Muscle of back (tissue), 11 donors: ENCODE measurements around the gene ARFGEF2. TPM values are rescaled to one million over a fixed set of nuclear protein-coding genes. Genes with fewer than 3 reads are reported as not detected.
"Not testable (repeated sequence)": the region's sequence is repeated elsewhere in the genome, so short reads cannot be mapped to it uniquely, and the experiment has no call there.

ENCODE experiments used
- DNase-seq, 3 donors: peaks; one replicate each; pipeline versions ENCODE4 v3.0.0 to v3.0.0-alpha.2; 2013
- polyA plus RNA-seq, 10 donors: library from polyadenylated mRNA; unstranded; fragments of 120-200 nt; gene quantifications; one replicate each; pipeline ENCODE4 v1.2.1, GENCODE V29; 2013; ENCODE audit not compliant: insufficient read length in 10 of 10

ARFGEF2 gene
- polyA plus RNA-seq, 10 donors: 11.2 to 17.0 (median 14.7) TPM

GRCh38 chr20:48951646-48952045 is 30.1 kb downstream of the ARFGEF2 start:
- no peak for DNase-seq

DNA sequence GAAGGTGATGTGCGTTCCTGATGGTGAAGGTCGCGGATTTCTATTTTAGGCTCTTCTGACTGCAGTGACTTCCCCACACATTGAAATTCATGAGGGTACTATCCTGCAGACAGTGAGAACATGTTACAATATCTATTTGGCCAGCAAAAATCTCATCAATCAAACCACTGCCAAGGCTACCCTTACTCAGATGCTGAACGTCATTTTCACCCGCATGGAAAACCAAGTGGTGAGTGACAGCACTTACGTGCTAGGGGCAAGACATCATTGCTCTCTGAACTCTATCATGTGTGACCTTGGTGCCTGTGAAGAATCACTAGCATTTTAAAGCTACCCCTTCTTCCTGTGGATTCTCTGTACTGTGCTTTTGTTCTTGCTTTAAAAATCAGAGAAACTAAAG is 31.1 kb downstream of the ARFGEF2 start:
- DNase-seq: no peak

- DNase-seq: no peak
Observed at GRCh38 chr20:48953653-48954052, 32.1 kb downstream of the ARFGEF2 start.

DNA sequence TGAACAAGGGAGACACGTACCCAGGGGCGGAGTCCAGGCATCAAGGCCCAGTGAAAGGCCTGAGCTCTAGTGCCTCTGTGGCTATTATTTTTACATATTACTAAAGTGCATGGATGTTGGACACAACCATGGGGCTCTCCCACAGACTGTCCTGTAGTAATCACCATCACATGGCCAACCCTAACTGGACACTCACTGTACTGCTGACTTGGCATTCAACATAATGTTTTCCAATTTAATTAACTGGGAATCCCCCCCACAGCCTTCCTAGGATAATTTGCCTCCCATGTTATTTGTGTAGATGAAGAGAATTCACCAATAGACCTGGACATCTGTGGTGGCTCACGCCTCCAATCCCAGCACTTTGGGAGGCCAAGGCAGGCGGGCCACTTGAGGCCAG is 34.5 kb downstream of the ARFGEF2 start:
- DNase-seq: no peak

DNA sequence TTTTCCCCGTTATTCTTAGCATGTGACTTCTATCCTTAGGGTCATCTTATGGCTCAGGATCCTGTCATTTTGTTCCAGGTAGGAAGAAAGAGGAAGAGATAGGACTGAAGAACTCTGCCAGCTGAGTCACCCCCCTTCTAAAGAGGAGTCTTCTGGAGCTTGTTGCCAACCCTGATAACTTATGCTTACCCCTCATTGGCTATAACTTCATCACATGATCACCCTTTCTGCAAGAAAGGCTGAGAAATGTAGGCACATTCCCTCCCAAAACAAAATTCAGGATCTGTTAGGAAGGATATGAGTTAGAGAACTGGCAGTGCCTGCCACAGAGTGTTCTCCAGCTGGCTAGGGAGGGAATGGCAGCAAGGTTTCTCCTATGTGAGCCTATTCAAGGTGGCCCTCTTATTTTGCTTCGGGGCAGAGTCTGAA is 35.6 kb downstream of the ARFGEF2 start:
- no peak for DNase-seq

DNA sequence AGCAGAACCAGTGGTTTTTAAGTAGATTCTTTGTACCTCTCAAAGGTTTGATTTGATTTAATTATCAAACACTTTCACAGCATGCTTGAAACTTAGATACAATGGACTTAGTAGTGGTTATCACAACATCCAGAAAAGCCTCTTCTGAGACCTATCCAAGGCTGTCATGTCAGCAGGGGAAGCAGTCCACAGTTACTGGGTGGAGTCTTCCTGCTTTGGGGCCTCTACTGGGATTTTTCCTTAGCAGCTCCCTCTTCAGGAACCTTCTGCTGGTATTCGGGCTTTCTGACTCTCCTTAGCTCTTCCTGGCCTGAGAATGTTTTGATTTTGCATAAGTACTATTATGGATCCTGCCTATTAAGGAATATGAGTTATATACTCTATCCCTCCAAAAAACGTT is 36.0 kb downstream of the ARFGEF2 start:
- no peak for DNase-seq

GRCh38 chr20:48958743-48959142 is 37.2 kb downstream of the ARFGEF2 start:
- no peak for DNase-seq

GRCh38 chr20:48959899-48960550 is 38.5 kb downstream of the ARFGEF2 start:
- no peak for DNase-seq

- no peak for DNase-seq
Observed at GRCh38 chr20:48962421-48962820, 40.9 kb downstream of the ARFGEF2 start.

GRCh38 chr20:48962976-48963771 is 41.7 kb downstream of the ARFGEF2 start:
- peak in 1 of 3 donors; percentile 6 for DNase-seq

DNA sequence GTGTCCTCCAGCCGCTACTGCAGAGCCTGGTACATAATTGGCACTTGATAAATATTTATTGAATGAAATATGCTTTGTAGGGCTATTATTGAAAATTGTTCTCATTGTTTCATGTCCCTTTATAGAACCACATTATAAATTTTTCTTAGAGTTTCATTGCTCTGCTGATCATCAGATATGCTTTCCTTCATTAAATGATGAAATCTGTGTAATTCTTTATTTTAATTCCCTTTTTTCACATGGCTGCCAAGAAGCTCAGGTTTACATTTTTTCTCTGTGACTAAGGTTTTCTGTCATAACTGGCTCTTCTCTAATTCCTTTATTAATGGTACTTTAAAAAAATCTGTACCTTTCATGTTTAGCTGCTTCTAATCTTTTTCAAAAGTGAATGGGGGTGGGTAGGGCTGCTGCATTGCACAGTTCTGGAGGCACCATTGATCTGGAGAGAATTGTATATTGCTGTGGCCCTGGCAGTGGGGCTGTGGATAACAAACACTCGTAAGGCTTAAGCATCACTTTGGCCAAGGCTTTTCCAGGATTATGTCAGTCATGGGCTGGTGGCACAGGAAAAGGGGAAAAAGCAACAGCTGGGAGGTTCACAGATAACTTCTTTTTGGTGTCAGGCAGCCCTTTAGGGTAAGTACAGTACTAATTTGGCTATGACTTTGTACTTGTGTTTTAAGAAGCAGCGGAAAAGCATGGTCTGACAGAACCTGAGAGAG is 43.8 kb downstream of the ARFGEF2 start:
- DNase-seq: peak in 1 of 3 donors; percentile 13

DNA sequence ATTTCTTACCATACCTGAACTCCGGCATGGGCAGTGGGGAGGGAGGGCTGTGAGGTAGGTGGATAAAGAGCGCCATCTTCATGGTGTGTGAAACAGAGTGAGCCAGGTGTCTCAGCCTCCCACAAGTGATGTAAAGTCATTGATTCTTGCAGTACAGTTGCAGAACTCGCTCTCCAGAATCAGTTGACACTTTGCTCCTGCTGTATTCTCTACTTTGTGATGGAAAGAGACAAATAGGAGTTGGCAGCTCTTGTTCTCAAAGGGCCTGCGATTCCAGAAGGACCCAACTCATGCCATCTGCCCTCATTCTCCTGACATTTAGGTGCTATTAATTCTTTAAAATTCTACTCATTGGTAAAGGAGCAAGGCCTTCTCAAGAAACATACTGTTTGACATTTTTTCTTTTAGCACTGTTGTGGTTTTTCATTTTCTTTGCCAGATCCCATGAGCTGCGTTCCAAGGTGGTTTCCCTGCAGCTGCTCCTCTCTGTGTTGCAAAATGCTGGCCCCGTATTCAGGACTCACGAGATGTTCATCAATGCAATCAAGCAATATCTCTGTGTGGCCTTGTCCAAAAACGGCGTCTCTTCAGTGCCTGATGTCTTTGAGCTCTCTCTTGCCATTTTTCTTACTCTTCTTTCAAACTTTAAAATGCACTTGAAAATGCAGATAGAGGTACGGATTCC is 49.3 kb downstream of the ARFGEF2 start:
- peak; percentile 10 to 60 (median 14) for DNase-seq

DNA sequence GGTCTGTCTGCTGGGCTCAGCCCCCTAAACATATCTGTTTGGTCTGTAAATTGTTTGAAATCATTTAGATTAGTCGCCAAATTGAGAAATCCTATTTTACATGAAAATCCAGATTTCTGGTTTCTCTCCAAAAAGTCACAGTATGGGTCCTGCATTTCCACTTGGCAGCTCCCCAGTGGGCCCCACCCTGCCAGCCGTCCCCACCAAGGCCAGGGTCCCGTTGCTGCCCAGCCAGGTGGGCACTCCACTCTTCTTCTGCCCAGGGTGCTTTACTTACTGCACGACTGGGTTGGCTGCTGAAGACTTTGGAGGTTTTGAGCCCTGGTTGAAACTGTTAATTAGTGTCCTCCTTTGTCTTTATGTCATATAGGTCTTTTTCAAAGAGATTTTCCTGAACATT is 50.4 kb downstream of the ARFGEF2 start:
- DNase-seq: no peak

DNA sequence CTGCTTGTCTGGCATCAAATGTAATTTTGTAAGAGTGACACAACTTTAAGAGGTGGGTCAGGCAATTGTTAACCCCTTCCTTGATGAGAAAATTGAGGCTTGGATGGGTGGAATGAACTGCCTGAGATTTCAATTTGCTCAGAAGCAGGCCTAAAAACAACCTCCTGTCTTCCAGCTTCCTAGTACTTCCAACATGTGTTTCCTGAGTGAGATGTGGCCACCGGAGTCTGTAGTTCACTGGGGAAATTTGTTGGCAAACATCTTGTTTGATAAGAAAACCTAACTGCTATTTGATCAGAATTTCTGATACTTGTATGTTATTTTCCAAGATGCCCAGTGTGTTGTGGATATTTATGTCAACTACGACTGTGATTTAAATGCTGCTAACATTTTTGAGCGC is 51.3 kb downstream of the ARFGEF2 start:
- DNase-seq: no peak

DNA sequence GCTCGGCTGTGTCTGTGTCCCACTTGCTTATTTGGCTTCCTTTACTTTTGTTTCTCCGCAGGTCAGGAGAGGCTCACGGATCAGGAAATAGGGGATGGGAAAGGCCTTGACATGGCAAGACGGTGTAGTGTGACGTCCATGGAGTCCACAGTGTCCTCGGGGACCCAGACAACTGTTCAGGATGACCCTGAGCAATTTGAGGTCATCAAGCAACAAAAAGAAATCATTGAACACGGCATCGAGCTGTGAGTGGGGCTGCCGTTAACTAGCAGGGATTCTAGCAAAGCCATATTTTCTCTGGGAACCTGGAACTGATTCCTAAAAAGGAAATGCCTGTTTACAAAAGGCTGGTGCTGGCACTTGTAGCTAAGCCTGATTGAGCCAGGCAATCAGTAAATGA is 54.4 kb downstream of the ARFGEF2 start:
- DNase-seq: no peak

GRCh38 chr20:48979980-48980379 is 58.5 kb downstream of the ARFGEF2 start:
- not testable (repeated sequence) for DNase-seq

DNA sequence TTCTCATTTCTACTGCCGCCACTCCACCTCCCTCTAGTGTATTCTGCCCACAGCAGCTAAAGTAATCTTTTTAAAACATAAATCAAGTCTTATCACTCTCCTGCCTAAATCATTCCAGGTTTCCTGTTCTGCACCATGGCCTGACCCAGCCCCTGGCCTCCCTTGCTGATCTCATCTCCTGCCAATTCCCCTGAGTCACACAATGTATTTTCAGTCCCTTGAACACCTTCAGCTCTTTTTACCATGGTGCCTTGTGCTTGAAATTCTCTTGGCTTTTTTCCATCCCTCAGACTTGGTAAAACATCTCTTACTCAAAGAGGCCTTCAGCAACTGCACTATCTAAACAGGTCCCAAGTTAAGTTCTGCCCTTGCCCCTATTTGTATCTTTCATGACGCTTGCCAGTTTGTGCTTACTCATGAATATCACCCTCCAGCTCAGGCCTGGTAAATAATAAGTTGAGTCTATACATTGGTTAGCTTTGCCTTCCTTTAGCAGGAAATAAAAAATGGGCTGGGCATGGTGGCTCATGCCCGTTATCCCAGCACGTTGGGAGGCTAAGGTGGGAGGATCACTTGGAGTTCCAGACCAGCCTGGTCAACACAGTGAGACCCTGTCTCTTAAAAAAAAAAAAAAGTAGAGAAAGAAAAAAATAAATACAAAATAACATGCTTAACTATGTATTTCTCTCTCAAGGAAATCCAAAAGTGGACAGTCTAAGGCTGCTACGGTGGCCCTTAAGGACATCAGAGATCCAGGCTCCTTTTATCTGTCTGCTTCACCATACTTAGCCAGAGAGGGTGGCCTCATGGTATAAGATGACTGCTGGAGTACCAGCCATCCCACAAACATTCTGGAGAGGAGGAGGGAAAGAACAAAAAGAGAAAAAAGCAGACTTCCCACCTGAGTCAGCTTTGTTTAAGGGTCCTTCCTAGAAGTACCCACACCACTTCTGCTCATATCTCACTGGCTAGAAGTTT is 62.2 kb downstream of the ARFGEF2 start:
- peak in 2 of 3 donors; percentile 10 to 49 for DNase-seq

- DNase-seq: no peak
Observed at GRCh38 chr20:48984575-48985219, 63.2 kb downstream of the ARFGEF2 start.

- no peak for DNase-seq
Observed at GRCh38 chr20:48986899-48987298, 65.4 kb downstream of the ARFGEF2 start.

DNA sequence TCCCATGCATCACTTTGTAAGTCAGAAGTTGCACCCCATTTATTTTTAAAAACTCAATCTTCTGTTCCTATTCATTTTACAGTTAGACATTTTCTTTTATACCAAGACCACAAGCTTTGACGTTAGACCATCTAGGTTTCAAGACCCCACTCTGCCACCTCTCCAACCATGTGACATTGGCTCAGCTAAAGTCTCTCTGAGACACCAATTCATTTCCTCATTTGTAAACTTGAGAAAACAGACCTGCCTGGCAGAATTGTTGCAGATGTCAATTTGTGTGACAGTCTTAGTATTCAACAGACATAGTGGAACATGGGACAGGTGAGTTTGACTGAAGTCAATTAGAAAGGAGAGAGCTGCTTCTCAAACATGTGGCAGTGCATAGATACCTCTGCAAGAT is 69.0 kb downstream of the ARFGEF2 start:
- DNase-seq: no peak
